B cell (primary cell): ENCODE measurements around the gene CANX.
"Not testable (repeated sequence)": the region's sequence is repeated elsewhere in the genome, so short reads cannot be mapped to it uniquely, and the experiment has no call there.

Experiments used
- CTCF ChIP-seq: fragments of 200-600 bp; IDR thresholded peaks from one replicate; pipeline ENCODE4 v1.8.0; 2022; ENCODE audit warnings: antibody characterized with exemption, mild to moderate bottlenecking
- EZH2 ChIP-seq: IDR thresholded peaks from 2 replicates; pipeline ENCODE4 v1.6.1; 2012; ENCODE audit warnings: borderline replicate concordance, low read depth, mild to moderate bottlenecking, moderate library complexity, low read length; ENCODE audit not compliant: insufficient read depth, poor library complexity, severe bottlenecking

- not testable (repeated sequence) for TF ChIP-seq CTCF, EZH2
Measured at GRCh38 chr5:179649166-179649703, 49.5 kb upstream of the CANX start.
